ENCODE measurements around the gene SAMD5. TPM values are rescaled to one million over a fixed set of nuclear protein-coding genes. Genes with fewer than 3 reads are reported as not detected.

The SAMD5 gene
- total RNA-seq, 3 donors from 2014 or later: 0.80 to 13.5 (median 8.8) TPM

DNA sequence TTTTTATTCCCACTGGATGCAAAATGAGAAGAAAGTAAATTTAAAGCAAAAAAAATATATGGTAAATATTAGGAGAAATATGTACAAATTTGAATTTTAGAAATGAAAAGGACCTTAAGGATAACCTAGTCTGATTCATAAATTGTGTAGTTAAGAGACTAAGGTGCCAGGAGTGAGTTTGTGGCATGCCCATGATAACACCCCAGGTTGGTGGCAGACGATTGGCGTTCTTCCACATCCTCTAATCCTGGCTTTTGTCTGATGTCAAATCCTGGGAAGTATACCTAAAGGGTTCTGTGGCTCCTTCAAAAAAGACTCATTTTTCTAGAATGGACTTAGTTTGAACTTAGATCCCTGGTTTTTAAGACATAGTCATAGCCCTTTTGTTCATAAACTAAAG, 62.2 kb downstream of the SAMD5 start:
- TF ChIP-seq POLR2AphosphoS5 (IDR thresholded peaks at IDR 0.05) (no peak), POLR2A (IDR thresholded peaks at IDR 0.05) (no peak)
- TF ChIP-seq, protein P1, sequence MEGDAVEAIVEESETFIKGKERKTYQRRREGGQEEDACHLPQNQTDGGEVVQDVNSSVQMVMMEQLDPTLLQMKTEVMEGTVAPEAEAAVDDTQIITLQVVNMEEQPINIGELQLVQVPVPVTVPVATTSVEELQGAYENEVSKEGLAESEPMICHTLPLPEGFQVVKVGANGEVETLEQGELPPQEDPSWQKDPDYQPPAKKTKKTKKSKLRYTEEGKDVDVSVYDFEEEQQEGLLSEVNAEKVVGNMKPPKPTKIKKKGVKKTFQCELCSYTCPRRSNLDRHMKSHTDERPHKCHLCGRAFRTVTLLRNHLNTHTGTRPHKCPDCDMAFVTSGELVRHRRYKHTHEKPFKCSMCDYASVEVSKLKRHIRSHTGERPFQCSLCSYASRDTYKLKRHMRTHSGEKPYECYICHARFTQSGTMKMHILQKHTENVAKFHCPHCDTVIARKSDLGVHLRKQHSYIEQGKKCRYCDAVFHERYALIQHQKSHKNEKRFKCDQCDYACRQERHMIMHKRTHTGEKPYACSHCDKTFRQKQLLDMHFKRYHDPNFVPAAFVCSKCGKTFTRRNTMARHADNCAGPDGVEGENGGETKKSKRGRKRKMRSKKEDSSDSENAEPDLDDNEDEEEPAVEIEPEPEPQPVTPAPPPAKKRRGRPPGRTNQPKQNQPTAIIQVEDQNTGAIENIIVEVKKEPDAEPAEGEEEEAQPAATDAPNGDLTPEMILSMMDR (IDR thresholded peaks at IDR 0.05): no peak
- Histone ChIP-seq H3K27me3 (no peaks in the 10 kb centered on the region), H3K4me1 (no peaks in the 10 kb centered on the region), H3K9me3 (no peaks in the 10 kb centered on the region), H3K36me3 (no peaks in the 10 kb centered on the region), H3K4me3 (no peak overlapping the region), H3K27ac (no peak overlapping the region)
- DNase-seq (ENCODE audit: low spot score in 2 of 2): no peak
- intact Hi-C loops (cut with DNase I; ENCODE audit: low total_unique reads): no loop called here

DNA sequence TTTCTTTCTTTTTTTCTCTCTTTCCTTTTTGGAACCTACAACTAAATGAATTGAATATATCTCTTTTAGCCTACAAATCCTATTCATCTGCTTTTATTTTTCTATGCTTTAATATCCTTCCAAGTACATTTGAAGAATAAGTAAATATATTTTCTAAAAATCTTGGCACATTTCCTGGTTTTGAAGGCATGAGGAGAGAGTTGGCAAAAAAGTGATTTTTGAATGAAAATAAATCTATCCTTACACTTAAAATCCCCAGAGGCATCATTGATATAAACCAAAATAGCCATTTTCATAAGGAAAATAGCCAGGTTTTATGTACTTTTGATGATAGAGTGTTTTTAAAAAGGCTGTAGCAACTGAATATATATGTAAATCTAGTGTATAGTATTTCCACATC, 69.0 kb downstream of the SAMD5 start:
- Histone ChIP-seq H3K4me1 (no peaks in the 10 kb centered on the region), H3K27ac (no peak overlapping the region), H3K9me3 (no peaks in the 10 kb centered on the region), H3K4me3 (no peak overlapping the region), H3K36me3 (no peaks in the 10 kb centered on the region), H3K27me3 (no peaks in the 10 kb centered on the region)
- intact Hi-C loops (cut with DNase I; ENCODE audit: low total_unique reads): no loop called here
- no peak for TF ChIP-seq POLR2AphosphoS5 (IDR thresholded peaks at IDR 0.05)
- no peak for TF ChIP-seq POLR2A (IDR thresholded peaks at IDR 0.05)
- TF ChIP-seq, protein P1 (IDR thresholded peaks at IDR 0.05): no peak
- no peak for DNase-seq (ENCODE audit: low spot score in 2 of 2)

DNA sequence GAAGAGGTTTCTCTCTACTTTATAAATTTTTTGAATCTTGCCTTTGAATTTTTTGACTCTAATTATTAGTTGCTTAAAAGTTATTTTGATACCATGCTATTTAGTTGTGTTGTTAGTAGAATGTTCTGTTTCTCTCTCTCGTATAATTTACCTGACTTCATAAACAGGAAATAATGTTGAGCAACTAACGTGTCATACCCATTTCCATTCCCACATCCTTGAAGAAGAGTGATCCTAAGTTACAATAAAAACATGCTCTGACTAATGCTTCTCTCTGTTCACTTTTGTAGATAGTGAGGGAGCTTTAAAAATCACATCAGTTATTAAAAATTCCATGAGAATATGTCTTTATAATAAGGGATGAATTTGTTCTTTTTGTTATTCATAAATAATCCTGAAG, 69.7 kb downstream of the SAMD5 start:
- H3K27me3 ChIP-seq: no peaks in the 10 kb centered on the region

DNA sequence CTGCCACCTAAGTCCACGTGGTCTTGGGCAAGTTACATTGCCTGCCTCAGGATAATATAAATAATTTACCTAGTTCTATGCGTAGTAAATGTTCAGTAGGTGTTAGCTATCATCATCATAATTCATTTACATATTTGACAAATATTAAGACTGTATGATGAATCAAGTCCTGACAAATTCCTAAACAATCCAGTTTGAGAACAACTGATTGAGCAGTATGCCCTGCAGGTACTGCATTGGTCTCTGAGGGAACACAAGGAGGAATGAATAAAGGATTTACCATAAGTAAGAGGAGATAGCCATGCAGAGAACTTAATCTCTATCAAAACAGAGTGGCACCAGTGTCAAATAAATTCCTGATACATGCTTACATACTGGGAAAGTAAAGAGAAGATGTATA, 70.4 kb downstream of the SAMD5 start:
- intact Hi-C loops (cut with DNase I; ENCODE audit: low total_unique reads): no loop called here
- no peak overlapping the region for H3K27ac ChIP-seq
- H3K4me3 ChIP-seq: no peak overlapping the region
- H3K27me3 ChIP-seq: no peaks in the 10 kb centered on the region
- DNase-seq (ENCODE audit: low spot score in 2 of 2): no peak
- no peaks in the 10 kb centered on the region for H3K9me3 ChIP-seq
- H3K4me1 ChIP-seq: no peaks in the 10 kb centered on the region
- no peak for TF ChIP-seq POLR2AphosphoS5 (IDR thresholded peaks at IDR 0.05)
- TF ChIP-seq POLR2A (IDR thresholded peaks at IDR 0.05): no peak
- TF ChIP-seq, protein P1 (IDR thresholded peaks at IDR 0.05): no peak
- no peaks in the 10 kb centered on the region for H3K36me3 ChIP-seq

More for the DNA sequence above, 69.7 kb downstream of the SAMD5 start:
- no peak for DNase-seq (ENCODE audit: low spot score in 2 of 2)
- Histone ChIP-seq H3K9me3 (no peaks in the 10 kb centered on the region), H3K4me1 (no peaks in the 10 kb centered on the region), H3K36me3 (no peaks in the 10 kb centered on the region), H3K27ac (no peak overlapping the region), H3K4me3 (no peak overlapping the region)
- TF ChIP-seq POLR2AphosphoS5 (IDR thresholded peaks at IDR 0.05) (no peak), POLR2A (IDR thresholded peaks at IDR 0.05) (no peak)
- TF ChIP-seq, protein P1 (IDR thresholded peaks at IDR 0.05): no peak
- intact Hi-C loops (cut with DNase I; ENCODE audit: low total_unique reads): no loop called here

DNA sequence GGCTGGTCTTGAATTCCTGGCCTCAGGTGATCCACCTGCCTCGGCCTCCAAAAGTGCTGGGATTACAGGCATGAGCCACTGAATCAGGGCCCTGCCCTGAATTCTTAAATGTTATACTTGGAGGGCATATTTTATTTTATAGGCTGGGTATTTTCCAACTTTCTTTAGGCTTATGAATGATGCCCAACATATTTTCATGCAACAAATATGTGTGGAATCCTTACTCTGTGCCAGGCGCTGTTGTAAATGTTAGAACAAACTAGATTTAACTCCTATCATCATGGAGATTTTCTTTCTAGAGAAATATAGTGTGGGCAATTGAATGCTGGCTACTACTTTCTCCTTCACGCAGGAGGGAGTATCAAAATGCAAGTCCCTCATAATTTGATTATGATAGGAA, 71.2 kb downstream of the SAMD5 start:
- Histone ChIP-seq H3K4me1 (no peaks in the 10 kb centered on the region), H3K4me3 (no peak overlapping the region), H3K27ac (no peak overlapping the region), H3K9me3 (no peaks in the 10 kb centered on the region), H3K27me3 (no peaks in the 10 kb centered on the region), H3K36me3 (no peaks in the 10 kb centered on the region)
- intact Hi-C loops (cut with DNase I; ENCODE audit: low total_unique reads): no loop called here
- TF ChIP-seq POLR2A (IDR thresholded peaks at IDR 0.05) (no peak), POLR2AphosphoS5 (IDR thresholded peaks at IDR 0.05) (no peak)
- TF ChIP-seq, protein P1 (IDR thresholded peaks at IDR 0.05): no peak
- DNase-seq (ENCODE audit: low spot score in 2 of 2): no peak
